AG04449 (cell line): ENCODE results near the gene KAZN.
"Not testable (repeated sequence)": the region's sequence is repeated elsewhere in the genome, so short reads cannot be mapped to it uniquely, and the experiment has no call there.

ENCODE experiments used
- CTCF ChIA-PET: fragments of 350-600 bp; formaldehyde crosslinking; extraction: SDS; loops from one replicate; lab custom pipeline; 2021; ENCODE audit warnings: antibody characterized with exemption; lab: Yijun Ruan, JAX
- POLR2A ChIA-PET: fragments of 400-600, 350-600 bp; formaldehyde crosslinking; extraction: SDS; loops from one replicate; lab custom pipeline; 2020; ENCODE audit warnings: antibody characterized with exemption, inconsistent platforms; lab: Yijun Ruan, JAX
- DNase-seq: peaks from one replicate; pipeline ENCODE4 v3.0.0-alpha.2; 2010; ENCODE audit warnings: low read depth, low spot score
- H3K4me3 ChIP-seq: 2 replicates; pipeline ENCODE4 v1.5.1; 2011; ENCODE audit warnings: low read depth, mild to moderate bottlenecking, control low read depth, low read length
- TF ChIP-seq, protein P1 (sequence below): IDR thresholded peaks from one replicate; pipeline ENCODE4 v1.5.1; 2011; ENCODE audit warnings: mild to moderate bottlenecking, moderate library complexity, low read length, control low read depth, inconsistent platforms; ENCODE audit not compliant: insufficient read depth; ENCODE audit errors: missing control alignments

The KAZN gene

DNA sequence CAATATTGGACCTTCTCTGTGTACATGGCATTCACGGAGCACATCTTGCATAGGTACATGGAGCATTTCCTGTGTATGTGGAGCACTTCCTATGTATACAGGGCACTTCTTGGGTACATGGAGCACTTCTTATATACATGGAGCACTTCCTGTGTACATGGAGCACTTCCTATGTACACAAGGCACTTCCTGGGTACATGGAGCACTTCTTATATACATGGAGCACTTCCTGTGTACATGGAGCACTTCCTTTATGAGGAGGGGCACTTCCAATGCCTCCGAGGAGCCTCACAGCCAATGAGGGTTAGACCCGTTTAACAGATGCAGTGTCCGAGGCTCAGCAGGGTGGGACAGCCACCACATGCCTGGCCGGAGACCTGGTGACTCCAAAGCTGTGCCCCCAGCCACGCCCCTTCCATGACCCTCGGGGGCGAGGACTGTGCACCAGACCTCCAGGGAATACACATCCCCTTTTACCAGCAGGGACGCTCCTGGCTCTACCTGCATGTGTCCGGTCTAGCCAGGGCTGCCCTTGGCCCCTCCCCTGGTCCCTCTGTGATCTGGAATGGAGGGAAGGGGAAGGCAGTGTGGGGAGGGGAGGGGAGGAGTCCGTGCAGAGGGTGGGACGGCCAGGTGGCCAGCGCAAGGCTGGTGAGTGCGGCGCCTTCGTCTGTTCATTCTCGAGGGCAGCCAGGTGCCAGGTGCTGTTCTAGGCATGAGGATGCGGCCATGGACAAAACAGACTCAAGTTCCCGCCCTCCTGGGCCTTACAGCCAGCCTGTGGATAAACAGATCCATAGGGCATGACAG is 360.0 kb downstream of the KAZN start:
- DNase-seq, result no peak
- H3K4me3 ChIP-seq, result no peak overlapping the region
- ChIA-PET CTCF (no interaction called here), POLR2A (no interaction called here)
- TF ChIP-seq, protein P1, sequence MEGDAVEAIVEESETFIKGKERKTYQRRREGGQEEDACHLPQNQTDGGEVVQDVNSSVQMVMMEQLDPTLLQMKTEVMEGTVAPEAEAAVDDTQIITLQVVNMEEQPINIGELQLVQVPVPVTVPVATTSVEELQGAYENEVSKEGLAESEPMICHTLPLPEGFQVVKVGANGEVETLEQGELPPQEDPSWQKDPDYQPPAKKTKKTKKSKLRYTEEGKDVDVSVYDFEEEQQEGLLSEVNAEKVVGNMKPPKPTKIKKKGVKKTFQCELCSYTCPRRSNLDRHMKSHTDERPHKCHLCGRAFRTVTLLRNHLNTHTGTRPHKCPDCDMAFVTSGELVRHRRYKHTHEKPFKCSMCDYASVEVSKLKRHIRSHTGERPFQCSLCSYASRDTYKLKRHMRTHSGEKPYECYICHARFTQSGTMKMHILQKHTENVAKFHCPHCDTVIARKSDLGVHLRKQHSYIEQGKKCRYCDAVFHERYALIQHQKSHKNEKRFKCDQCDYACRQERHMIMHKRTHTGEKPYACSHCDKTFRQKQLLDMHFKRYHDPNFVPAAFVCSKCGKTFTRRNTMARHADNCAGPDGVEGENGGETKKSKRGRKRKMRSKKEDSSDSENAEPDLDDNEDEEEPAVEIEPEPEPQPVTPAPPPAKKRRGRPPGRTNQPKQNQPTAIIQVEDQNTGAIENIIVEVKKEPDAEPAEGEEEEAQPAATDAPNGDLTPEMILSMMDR, result no peak

DNA sequence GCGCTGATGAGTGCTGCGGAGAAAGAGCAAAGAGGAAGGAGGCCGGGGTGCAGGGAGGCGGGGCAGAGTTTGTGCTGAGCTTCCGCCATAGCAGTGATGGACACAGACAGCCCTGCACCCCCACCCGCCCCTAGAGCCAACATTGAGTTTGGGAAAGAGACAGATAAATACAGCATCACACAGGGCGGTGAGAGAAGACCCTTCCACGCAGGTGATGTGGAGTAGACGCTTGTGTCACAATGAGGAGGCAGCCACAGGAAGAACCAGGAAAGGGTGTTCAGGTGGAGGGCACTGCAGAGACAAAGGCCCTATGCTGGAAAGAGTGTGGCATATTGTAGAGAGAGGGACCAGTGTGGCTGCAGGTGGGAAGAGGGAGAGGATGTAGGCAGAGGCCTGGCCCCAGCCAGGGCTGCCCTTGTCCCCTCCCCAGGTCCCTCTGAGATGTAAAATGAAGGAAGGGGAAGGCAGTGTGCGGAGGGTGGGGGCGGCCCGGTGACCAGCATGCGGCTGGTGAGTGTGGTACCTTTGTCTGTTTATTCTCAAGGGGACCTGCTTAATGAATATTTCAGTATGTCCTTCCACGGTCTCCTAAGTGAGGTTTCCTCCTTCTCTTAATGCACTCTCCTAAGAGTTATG is 360.7 kb downstream of the KAZN start:
- TF ChIP-seq, protein P1, result no peak
- ChIA-PET CTCF (no interaction called here), POLR2A (no interaction called here)
- H3K4me3 ChIP-seq, result no peak overlapping the region
- DNase-seq, result no peak

DNA sequence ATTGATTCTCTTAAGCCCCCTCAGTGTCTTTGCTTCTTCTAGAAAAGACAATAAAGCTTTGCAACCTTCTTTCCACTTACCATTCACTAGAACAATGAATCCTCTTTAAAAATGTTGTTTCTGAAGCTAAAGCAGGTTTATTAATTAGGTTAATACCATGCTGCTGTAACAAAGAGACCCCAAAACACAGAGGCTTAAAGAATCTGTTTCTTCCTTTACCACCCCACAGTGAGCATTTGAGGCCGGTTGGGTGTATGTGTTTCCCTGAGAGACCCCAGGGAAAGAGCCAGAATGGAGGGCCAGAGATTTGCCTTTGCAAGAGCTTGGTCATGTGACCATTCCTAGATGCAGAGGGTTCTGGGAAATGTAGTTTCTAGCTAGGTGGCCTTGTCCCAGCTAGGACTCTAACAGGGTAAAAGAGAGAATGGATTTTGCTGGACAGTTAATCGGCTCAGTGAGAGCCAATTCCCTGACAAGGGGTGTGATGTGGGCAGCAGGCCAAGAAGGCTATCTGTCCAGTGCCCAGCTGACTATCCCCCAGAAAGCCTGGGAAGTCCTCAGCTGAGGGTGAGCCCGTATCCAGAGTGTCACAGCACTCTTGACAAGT is 363.3 kb downstream of the KAZN start:
- ChIA-PET POLR2A (no interaction called here), CTCF (interaction anchor here (1.3 to 3.4 kb wide), 2 partner anchors 15 to 17 kb away, joined by 4 to 12 read pairs; no protein-coding TSS in a partner anchor)
- no peak overlapping the region for H3K4me3 ChIP-seq
- TF ChIP-seq, protein P1, result no peak
- DNase-seq, result no peak

DNA sequence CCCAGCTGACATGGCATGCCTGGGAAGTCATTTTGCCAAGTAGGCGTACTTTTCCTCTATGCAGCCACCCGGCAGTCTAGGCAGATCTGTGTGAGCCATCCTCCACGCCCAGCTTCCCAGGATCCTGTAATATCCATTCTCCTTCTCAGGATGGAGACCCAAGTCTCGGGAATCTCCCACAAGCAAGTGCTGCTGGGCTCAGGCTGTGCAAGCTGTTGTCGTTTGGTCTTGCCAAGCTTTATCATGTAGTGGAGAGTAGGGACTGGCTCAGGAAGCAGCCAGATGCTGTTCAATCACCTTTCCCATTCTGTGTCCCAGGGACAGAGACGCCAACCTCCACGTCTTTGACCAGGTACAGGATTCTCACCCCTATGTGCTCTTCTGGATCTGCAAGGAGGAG is 363.9 kb downstream of the KAZN start:
- TF ChIP-seq, protein P1, result no peak
- POLR2A ChIA-PET, result no interaction called here
- no peak overlapping the region for H3K4me3 ChIP-seq
- DNase-seq, result no peak
- CTCF ChIA-PET, result interaction anchor here (1.3 to 3.4 kb wide), 3 partner anchors 15 to 65 kb away, joined by 4 to 12 read pairs (median 12); no protein-coding TSS in a partner anchor

DNA sequence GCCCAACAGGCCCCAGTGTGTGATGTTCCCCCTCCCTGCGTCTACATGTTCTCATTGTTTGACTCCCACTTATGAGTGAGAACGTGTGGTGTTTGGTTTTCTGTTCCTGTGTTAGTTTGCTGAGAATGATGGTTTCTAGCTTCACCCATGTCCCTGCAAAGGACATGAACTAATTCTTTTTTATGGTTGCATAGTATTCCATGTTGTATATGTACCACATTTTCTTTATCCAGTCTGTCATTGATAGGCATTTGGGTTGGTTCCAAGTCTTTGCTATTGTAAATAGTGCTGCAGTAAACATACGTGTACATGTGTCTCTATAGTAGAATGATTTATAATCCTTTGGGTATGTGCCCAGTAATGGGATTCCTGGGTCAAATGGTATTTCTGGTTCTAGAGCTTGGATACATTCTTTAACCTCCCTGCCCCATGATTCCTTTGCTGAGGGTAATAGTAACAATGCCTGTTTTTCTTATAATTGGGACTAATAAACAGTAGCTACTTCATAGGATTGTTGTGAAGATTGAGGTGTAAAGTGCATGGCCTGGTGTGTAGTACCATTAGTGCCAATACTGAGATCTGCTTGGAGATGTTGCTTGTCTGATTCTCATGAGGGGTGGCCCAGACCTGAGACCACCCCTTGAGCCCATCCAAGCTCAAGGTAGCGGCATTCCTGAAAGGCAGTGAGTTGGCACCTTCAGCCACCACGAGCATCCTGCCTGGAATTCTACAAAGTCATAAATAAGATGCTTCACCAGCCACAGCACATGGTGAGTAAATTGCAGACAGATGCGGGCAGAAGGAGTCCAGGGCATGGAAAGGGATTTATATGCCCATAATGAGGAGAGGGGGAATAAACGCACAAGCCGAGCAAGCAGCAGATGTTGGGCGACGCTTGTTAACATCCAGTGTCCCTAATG is 365.6 kb downstream of the KAZN start:
- CTCF ChIA-PET, result interaction anchor here (1.1 to 3.4 kb wide), 4 partner anchors 9 to 63 kb away, joined by 3 to 12 read pairs (median 8); no protein-coding TSS in a partner anchor
- DNase-seq, H3K4me3 ChIP-seq: not testable (repeated sequence)
- POLR2A ChIA-PET, result interaction anchor here (0.6 to 1.5 kb wide), 2 partner anchors 17 to 20 kb away, joined by 4 read pairs; no protein-coding TSS in a partner anchor

DNA sequence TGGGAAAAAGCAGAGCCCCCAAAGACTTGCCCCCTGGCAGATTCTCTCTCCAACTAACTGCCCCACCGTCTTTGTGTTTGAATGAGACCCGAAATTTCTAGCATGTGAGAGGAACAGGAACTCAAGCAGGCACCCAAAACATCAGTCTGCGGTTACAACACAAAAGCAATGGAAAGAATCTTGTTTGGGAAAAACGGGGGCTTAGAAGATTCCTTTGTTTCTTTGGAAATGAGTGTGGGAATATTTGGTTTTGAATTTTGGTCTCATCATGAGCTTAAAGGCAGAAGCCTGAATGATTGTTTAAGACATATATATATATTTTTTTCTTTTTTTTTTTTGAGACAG is 366.2 kb downstream of the KAZN start:
- TF ChIP-seq, protein P1, result no peak
- CTCF ChIA-PET, result interaction anchor here (1.1 to 2.2 kb wide), 2 partner anchors 10 to 12 kb away, joined by 3 to 5 read pairs; no protein-coding TSS in a partner anchor
- DNase-seq, result no peak
- POLR2A ChIA-PET, result interaction anchor here (0.6 to 1.5 kb wide), 2 partner anchors 18 to 22 kb away, joined by 3 to 4 read pairs; no protein-coding TSS in a partner anchor
- no peak overlapping the region for H3K4me3 ChIP-seq
